SK-N-MC (cell line): ENCODE data around the gene VIPR2.

Experiments used
- DNase-seq: peaks from one replicate; pipeline ENCODE4 v3.0.0-alpha.2; 2011; ENCODE audit warnings: low read depth, low spot score
- H3K27ac ChIP-seq: fragments of 200-600 bp; sonication (generic); 2 replicates; pipeline ENCODE4 v1.5.1; 2016; ENCODE audit warnings: mixed run types
- H3K36me3 ChIP-seq: fragments of 200-600 bp; sonication (generic); 2 replicates; pipeline ENCODE4 v1.6.1; 2017; ENCODE audit warnings: antibody characterized with exemption, low read length, mixed read lengths; ENCODE audit not compliant: insufficient read depth
- H3K4me3 ChIP-seq: fragments of 200-600 bp; sonication (generic); 2 replicates; pipeline ENCODE4 v1.5.1; 2016
- H3K9ac ChIP-seq: fragments of 200-600 bp; sonication (generic); 2 replicates; pipeline ENCODE4 v1.8.0; 2017; ENCODE audit warnings: mixed run types, mixed read lengths; ENCODE audit not compliant: insufficient read length
- H3K9me3 ChIP-seq: fragments of 200-600 bp; sonication (generic); 2 replicates; pipeline ENCODE4 v1.6.1; 2017; ENCODE audit warnings: low read depth, mild to moderate bottlenecking, antibody characterized with exemption, low read length, moderate library complexity, mixed read lengths
- EZH2 ChIP-seq: fragments of 200-600 bp; sonication (generic); IDR thresholded peaks from one replicate; pipeline ENCODE4 v1.6.1; 2017; ENCODE audit warnings: antibody characterized with exemption
- FOXP2 ChIP-seq: optimal IDR thresholded peaks from 2 replicates; pipeline ENCODE3; 2011; ENCODE audit warnings: mild to moderate bottlenecking, moderate library complexity; ENCODE audit not compliant: insufficient read depth; ENCODE audit errors: extremely low read length, control extremely low read depth
- POLR2AphosphoS5 ChIP-seq: IDR thresholded peaks from 2 replicates; pipeline ENCODE4 v1.6.1; 2012; ENCODE audit warnings: mild to moderate bottlenecking, low read depth, low read length, borderline replicate concordance

VIPR2 gene

DNA sequence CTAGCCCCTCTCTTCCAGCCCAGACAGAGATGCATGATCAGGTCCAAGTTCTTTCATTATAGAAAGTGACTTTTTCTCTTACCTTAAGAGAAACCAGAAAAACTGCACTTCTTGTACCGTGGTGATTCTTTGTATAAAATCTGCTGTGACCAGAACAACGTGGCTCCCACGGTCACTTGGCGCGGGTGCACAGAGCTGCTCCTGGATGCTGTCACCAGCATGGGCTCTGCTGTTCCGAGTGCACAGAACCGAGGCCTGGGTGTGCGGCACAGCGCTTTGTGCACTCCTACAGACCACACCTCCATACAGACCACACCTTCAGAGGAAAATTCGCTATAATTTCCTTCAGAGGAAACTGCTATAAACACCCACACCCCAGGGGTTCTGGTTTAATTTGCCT is 26.0 kb downstream of the VIPR2 start:
- DNase-seq = no peak
- TF ChIP-seq FOXP2 = no peak
- no peak for TF ChIP-seq POLR2AphosphoS5
- no peak for TF ChIP-seq EZH2

DNA sequence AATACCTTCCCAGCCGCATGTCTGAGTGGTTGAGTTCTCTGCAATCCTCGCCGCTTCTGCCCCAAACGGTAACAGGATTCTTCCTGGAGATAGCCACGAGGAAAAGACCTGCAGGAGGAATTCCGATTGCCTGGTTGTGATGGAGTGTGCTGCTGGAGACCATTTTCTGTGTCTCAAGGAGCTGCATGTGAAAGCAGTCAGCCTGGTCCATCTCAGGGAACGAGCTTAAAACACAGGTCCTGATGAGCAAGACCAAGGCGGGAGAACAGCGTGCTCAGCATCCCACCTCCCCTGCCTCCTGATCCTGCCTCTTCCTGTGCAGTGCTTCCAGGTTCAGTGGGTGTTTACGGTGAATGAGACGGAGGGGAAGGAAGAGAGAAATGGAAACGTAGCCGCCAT is 26.5 kb downstream of the VIPR2 start:
- Histone ChIP-seq H3K9ac (no peak overlapping the region), H3K4me3 (no peak overlapping the region), H3K27ac (no peak overlapping the region), H3K36me3 (no peaks in the 10 kb centered on the region), H3K9me3 (no peaks in the 10 kb centered on the region)
- TF ChIP-seq POLR2AphosphoS5 (no peak), FOXP2 (no peak), EZH2 (no peak)
- no peak for DNase-seq

More for the DNA sequence above, 26.0 kb downstream of the VIPR2 start:
- H3K9ac ChIP-seq = no peak overlapping the region
- H3K4me3 ChIP-seq = no peak overlapping the region
- no peaks in the 10 kb centered on the region for H3K36me3 ChIP-seq
- no peak overlapping the region for H3K27ac ChIP-seq
- no peaks in the 10 kb centered on the region for H3K9me3 ChIP-seq

DNA sequence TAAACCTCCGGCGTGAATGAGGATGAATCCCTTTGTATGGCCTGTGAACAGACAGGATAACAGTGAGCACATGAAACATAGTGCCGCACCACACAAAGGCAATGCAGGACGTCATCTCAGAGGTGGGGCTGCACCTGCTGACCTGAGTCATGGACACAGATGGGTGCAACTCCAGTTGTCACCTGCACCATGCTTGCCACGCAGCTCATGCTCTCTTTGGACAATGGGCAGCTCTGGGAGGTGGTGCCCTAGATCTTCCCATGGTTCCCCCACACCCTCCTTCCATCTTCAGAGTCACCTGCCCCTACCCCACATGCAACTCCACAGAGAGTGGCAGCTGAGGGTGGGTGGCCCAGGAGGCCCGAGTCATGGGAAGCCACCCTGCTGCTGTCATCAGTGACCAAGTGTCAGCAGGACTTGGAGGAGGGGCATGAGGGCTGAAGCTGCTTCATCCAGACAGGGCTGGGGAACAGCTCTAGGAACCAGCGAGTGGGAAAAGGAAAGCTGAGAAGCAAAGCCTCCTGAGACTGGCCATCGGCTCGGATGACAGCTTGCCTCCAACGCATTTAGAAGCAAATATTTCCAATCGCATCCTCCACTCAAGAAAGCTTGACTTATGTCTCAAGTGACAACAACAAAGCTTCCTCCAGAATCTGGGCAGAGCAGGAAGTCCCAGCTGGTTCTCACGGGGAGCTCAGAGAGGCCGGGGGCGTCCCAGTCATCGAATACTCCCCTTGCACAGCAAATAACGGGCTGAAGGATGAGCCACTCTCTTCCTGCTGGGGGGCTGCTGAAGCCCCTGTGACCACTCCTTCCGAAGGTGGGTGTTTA is 27.1 kb downstream of the VIPR2 start:
- no peaks in the 10 kb centered on the region for H3K36me3 ChIP-seq
- DNase-seq = no peak
- H3K27ac ChIP-seq = no peak overlapping the region
- H3K9me3 ChIP-seq = no peaks in the 10 kb centered on the region
- no peak overlapping the region for H3K9ac ChIP-seq
- H3K4me3 ChIP-seq = no peak overlapping the region
- TF ChIP-seq EZH2 = no peak
- TF ChIP-seq FOXP2 = no peak
- TF ChIP-seq POLR2AphosphoS5 = no peak

DNA sequence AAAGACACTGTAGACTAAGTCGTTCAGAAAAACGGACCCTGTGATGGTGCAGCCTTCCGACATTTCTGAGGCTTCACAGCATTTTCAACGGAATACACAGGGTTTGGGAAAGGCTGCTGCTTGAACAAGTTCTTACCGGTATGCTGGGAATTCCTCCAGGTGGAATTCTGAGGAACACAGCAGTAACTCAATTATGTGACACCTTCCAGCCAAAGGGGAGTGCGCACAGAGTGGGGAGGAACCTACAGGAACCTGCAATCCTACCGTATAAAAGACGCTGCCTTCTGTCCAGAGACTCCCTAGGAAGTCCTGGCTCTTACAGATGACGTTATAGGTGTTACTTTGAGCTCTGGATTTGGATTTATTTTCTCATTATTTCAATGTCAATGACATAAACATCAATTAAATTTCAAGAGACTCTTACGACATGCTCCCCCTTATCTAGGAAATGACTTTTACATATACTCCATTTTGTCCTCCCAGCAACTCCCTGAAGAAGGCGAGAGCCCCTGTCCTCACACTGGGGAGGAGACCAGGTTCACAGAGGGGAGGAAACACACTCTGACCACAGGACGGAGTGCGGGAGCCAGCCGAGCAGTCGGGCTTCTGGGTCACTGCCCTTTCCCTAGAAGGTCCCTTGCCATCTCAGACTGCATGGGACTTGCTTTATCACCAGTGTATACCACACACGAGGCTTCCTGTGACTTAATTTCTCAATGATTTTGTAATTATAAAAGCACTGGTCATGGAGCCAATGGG is 27.9 kb downstream of the VIPR2 start:
- Histone ChIP-seq H3K9ac (no peak overlapping the region), H3K4me3 (no peak overlapping the region), H3K9me3 (no peaks in the 10 kb centered on the region), H3K27ac (no peak overlapping the region), H3K36me3 (no peaks in the 10 kb centered on the region)
- no peak for DNase-seq
- no peak for TF ChIP-seq FOXP2
- TF ChIP-seq POLR2AphosphoS5 = no peak

DNA sequence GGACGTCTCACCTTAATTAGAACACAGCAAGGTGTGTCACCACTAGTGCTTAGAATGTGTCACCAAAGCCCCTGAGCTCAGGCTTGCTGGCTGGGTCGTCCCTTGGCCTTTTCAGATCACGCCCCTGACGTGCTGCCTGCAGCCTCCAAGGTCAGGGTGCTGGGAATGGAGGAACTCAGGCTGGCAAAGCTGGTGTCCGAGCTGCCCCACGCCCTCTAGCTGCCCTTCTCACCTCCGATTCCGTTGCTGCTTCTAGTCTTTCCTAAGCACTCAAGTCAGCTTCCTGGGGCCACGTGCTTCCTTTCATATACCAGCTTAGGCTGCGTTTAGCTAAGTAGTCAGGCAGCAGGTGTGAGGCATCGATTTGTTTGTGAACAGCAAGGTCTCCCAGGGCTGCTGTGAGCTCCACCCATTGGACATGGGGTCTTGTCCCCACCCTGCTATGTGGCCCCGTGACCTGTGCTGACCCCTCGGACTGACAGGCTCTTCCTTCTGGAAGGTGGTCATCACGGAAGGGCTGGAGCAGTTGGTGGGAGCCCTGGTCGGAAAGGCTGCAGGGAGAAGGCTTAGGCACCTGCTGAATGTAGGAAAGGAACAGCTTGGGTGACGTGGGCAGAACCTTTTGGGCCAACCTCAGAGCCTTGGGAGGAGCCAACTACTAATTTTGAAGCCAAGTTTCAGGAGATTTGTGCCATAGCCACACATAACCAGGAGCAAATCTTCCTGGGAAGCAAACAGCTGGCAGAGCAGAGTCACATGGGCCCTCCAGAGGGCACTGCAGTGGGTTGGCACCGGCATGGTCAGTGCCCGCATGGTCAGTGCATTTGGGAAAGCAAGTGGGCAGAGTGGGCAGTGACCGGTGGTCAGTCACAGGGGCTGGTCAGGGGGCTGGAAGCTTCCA is 28.8 kb downstream of the VIPR2 start:
- no peak overlapping the region for H3K9ac ChIP-seq
- no peaks in the 10 kb centered on the region for H3K9me3 ChIP-seq
- no peak overlapping the region for H3K4me3 ChIP-seq
- DNase-seq = no peak
- H3K36me3 ChIP-seq = no peaks in the 10 kb centered on the region
- no peak overlapping the region for H3K27ac ChIP-seq
- TF ChIP-seq POLR2AphosphoS5 (no peak), EZH2 (no peak), FOXP2 (no peak)

DNA sequence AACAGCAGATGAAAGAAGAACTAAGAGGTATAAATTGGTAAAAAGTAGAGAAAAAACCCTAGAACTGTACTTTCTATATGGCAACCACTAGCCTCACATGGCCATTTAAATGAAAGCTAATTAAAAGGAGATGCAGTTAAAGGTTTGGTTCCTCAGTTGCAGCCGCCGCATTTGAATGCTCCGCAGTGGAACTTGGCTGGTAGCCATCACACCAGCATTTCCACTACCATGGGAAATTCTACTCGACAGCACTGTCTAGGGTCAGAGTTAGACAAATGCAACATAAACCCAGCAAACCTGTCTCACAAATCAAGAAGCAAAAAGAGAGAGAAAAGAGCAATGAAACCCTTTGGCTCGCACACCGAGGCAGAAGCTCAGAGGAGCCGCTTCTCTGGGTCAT is 29.7 kb downstream of the VIPR2 start:
- H3K27ac ChIP-seq = no peak overlapping the region
- H3K9ac ChIP-seq = no peak overlapping the region
- H3K36me3 ChIP-seq = no peaks in the 10 kb centered on the region
- H3K4me3 ChIP-seq = no peak overlapping the region
- no peak for DNase-seq
- H3K9me3 ChIP-seq = no peaks in the 10 kb centered on the region
- TF ChIP-seq FOXP2 (no peak), EZH2 (no peak), POLR2AphosphoS5 (no peak)

DNA sequence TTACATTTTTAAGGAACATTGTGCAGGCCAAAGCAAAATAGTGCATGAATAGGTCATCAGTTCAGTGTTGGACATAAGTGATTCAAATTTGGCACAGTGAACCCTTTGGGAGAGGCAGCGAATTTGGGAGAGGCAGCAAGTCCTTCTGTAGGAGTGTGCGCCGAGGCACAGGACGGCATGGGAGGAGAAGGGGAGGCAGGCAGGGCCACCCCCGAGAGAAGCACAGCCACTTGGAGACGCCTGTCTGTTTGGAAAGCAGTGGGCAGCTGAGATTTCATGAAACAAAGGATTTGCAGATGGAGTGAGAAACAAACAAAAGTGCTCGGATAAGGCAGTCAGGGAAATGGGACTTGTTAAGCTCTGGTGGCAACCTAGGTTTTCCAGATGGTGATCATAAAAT is 30.6 kb downstream of the VIPR2 start:
- no peak for DNase-seq
- TF ChIP-seq FOXP2 = no peak
- no peak for TF ChIP-seq EZH2
- TF ChIP-seq POLR2AphosphoS5 = no peak
- no peak overlapping the region for H3K4me3 ChIP-seq
- H3K27ac ChIP-seq = no peak overlapping the region
- no peak overlapping the region for H3K9ac ChIP-seq
- no peaks in the 10 kb centered on the region for H3K9me3 ChIP-seq
- no peaks in the 10 kb centered on the region for H3K36me3 ChIP-seq

DNA sequence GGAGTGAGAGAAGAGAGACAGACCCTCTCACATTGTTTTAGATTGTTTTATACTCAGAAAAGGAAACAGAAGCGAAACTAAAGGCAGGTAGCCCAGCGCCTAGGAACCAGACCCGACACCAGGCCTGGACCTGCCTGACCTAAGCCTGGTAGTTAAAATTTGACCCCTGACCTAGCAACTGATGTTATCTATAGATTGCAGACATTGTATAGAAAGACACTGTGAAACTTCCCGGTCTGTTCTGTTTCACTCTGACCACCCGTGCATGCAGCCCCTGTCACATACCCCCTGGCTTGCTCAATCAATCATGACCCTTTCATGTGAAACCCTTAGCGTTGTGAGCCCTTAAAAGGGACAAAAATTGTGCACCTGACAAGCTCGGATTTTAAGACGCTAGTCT is 31.6 kb downstream of the VIPR2 start:
- TF ChIP-seq FOXP2 = no peak
- no peak for TF ChIP-seq POLR2AphosphoS5
- Histone ChIP-seq H3K9me3 (no peaks in the 10 kb centered on the region), H3K9ac (no peak overlapping the region), H3K4me3 (no peak overlapping the region), H3K36me3 (no peaks in the 10 kb centered on the region), H3K27ac (no peak overlapping the region)
- DNase-seq = no peak
